NK-92 (cell line): ENCODE measurements around the gene DNAAF1.
A peak's percentile ranks its signal among the peaks of the same experiment; 100 is the strongest.
"Not testable (repeated sequence)": the region's sequence is repeated elsewhere in the genome, so short reads cannot be mapped to it uniquely, and the experiment has no call there.

Experiments used
- DNase-seq: peaks from one replicate; lab custom pipeline; 2025; ENCODE audit not compliant: unreplicated experiment; lab: John Stamatoyannopoulos, UW

Gene DNAAF1

DNA sequence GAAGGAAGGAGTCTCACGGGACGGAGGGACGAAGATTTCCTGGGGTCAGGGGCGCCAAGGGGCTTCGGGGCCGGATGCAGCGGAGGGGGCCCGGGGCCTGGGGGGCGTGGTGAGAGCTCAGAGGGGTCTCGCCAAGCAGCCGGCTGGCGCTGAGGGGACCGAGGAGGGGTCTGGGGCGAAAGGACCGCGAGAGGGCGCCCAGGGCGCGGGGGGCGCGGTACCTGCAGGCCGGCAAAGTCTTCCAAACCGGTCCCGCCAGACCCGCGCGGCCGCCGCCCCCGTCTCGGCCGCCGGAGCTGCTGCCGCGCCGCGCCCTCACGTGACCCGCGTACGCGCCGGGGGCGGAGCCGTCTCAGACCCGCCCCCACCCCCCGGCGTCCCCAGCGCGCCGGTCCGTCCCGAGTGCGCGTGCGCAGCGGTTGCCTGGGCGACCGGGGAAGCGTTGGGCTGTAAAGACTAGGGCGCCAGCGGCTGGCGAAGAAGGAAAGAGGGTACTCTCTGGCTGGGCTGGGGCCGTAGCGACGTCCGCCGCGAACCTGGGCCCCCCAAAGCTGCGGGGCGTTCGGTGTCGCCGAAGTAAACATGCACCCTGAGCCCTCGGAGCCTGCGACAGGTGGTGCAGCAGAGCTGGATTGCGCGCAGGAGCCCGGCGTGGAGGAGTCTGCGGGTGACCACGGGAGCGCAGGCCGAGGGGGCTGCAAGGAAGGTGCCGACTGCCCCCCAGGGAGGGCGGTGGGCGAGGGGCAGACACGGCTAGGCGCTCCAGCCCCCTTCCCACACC lies at the start of gene DNAAF1, which contains the start of gene HSDL1:
TSS of gene DNAAF1 (plus strand) at position 450 of the 781 bp plus-strand sequence. CDS start at position 583, 133 bp downstream.
TSS of gene HSDL1 (minus strand) at position 319 of the 781 bp plus-strand sequence. CDS start 13,856 bp downstream, outside the sequence.
- peak; percentile 48 for DNase-seq

DNA sequence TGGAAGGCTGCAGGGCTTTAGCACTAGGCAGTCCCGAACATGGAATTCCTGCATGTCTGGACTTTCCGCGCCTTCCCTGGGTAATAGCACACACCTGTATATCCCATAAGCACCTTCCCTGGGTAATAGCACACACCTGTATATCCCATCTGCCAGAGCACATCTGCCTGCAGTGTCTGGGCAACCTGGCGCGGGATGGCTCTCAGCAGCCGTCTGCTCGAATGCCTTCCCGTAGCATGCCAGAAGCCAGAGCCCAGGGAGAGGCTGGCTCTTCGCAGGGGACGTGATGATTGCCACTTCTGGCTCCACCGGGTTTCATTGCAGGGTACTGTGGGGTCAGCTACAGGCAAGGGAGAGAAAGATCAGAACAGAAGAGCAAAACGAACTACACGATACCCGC lies 49.6 kb upstream of the DNAAF1 start:
- DNase-seq: no peak

DNA sequence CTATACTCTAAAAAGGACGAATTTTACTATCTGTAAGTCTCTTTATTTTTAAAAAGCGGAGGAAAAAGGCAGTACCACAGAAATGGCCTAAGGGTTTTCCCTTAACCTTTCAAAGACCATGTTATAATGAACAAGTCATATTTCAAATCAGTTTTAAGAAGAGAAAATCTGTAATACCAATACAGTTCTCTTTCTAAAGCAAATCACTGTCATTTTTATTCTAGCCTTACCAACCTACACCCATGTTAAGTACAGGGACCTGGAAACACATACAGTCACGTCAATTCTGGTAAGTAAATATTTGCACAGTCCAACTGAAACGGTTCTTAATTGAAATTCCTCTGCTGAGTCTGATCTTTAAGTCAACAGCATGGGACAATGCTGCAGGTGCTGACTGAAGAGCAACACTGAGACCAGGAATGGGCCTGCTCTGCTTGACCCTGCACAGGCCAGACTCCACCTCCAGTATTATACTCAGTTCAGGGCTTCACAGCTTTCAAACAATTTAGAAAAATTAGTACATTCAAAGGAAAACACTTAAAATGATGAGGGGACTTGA lies 48.6 kb upstream of the DNAAF1 start:
- no peak for DNase-seq

DNA sequence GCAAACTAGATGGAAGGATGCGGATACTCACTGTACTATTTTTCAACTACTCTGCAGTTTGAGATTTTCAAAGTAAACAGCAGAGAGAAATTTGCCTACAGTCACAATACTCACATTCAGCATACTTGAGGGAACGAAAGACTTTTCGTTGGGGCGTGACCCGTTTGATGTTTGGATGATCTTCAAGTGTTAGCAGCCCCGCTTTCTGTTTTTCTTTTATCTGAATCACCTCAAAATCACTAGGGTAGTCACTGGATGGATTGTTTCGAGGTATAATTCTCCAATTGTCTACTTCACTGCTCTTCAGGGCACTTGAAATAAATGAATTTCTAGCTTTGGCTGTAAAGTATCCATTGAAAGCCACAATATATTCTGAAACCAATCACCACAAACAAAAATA lies 46.2 kb upstream of the DNAAF1 start:
- DNase-seq: no peak

DNA sequence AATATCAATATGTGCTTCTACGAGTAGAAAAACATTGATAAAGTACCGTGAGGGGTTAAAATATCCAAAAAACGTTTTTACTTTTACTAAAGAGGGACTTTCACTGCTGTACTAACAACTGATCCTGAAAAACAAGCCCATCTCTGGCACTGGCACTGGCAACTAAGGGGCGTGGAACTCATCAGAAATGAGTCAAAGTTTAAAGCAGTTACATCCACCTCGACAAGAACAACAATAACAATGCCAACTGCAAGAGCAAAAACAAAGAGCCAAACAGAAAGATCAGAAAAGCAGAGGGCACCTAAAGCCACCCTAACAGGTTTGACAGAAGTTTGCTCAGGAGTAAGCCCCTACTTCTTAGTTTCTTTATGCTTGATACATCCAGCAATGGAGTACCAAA lies 41.4 kb upstream of the DNAAF1 start:
- no peak for DNase-seq

DNA sequence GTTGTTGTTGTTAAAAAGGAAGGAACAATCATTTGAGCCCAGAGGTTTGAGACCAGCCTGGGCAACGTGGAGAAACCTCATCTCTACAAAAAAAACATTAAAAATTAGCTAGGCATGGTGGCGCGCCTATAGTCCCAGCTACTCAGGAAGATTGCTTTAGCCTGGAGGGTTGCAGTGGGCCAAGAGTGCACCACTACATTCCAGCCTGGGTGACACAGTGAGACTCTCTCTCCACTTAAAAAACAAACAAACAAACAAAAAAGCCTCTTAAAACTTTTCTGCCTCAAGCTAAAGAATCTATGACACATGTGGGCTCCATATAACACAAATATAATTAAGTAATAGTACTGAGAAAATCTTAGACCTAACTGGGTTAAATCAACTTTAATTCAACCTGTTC lies 40.9 kb upstream of the DNAAF1 start:
- DNase-seq: no peak

DNA sequence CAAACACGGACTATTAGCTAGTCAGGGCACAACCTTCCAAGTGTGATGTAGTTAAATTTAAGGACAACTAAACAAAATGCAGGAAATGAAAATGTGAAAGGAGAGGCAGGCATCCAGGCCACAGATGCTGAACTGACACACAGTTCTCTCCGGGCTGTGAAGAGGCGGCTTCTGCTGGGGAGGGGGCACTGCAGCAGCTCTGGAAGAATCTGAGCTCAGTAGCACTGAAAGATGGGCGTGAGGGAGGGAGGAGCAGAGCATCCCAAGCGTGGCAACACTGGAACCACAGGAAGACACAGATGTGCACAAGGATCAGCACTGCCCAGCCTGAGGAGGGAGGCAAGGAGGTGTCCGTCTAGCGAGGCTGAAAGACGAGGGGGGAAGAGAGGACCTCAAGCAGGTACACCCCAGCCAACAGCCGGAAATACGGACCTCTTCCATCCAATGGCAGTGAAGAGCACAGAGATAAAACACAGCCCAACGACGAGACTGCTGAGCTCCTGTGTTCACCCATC lies 39.8 kb upstream of the DNAAF1 start:
- no peak for DNase-seq

DNA sequence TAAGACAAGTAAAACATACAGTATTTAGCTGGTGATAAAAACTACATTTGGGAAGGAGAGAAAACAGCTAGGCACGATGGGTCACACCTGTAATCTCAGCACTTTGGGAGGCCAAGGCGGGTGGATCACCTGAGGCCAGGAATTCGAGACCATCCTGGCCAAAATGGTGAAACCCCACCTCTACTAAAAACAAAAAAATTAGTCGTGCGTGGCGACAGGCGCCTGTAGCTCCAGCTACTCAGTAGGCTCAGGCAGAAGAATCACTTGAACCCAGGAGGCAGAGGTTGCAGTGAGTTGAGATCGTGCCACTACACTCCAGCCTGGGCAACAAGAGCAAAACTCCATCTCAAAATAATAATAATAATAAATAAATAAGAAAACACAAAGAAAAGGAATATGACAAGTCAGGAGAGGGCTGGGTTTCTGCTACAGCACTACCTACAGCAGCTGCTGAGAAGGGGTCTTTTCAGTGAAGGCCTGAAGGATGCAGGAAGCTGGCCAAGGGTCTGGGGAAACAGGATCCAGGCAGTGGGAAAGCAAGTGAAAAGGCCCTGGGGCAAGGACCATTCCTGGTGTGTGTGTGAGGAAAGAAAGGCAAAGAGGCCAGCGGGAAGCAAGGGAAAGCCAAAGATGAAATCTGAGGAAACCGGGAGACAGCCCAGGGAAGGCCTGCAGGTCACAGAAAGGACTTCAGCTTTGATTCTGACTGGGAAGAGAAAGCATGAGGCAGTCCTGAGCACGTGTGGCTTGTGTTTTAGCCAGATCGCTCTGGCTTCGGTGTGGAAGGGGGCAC lies 39.0 kb upstream of the DNAAF1 start:
- DNase-seq: no peak

DNA sequence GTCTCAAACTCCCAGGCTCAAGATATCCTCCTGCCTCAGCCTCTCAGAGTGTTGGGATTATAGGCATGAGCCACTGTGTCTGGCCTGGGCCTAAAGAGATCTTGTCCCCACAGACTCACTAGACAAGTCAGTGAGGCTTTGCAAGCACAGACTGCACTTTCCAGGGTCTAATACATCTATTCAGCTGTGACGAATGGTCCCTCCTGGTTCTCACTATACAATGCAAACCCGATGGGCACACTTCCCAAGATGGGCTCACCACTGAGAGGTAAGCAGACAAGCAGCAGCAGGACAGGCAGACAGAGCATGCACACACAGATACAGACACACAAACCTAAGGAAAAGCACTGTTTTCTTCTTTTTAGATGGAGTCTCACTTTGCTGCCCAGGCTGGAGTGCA lies 37.2 kb upstream of the DNAAF1 start:
- no peak for DNase-seq

DNA sequence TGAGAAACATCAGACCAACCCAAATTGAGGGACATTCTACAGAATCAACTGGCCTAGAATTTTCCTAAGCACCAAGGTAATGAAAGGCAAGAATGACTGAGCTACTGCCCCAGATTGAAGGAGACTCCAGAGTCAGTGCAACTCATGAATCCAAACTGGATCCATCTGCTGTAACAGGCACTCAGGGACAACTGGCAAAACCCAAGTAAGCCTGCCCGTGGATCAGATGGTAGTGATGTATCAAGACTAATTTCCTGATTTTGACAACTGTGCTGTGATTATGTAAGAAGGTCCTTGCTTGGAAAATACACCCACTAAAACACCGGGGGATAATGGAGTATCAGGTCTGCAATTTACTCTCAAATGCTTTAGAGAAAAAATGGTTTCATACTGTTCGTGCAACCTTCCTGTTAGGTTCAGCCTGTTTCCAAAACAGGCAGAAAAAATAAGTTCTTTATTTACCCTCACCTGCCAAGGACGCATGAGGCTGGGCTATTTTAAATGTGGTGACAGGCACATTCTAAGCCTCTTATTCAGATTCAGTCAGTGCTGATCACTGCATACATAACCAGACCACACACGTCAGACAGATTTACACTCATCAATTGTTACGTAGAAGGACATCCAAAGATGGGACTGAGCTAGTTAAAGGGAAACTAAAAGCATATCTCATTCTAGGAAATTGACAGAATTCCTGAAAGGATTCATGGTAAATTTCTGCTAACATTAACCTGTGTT lies 35.3 kb upstream of the DNAAF1 start:
- DNase-seq: no peak

DNA sequence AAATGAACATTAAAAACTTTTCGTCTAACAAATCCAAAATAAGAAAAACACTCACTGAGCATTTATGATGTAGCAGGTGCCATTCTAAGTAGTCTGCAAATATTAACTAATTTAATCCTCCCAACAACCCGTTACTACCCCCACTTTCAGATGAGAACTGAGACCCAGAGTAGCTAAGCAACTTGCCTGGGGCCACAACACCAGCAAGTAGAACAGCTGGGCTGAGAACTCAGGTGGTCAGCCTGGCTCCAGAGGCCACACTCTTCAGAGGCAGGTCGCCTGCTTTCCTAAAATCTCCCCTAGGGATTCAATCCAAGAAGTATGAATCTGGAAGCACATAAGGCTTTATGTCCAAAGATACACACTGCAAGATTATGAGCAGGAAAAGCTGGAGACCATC lies 34.6 kb upstream of the DNAAF1 start:
- no peak for DNase-seq

DNA sequence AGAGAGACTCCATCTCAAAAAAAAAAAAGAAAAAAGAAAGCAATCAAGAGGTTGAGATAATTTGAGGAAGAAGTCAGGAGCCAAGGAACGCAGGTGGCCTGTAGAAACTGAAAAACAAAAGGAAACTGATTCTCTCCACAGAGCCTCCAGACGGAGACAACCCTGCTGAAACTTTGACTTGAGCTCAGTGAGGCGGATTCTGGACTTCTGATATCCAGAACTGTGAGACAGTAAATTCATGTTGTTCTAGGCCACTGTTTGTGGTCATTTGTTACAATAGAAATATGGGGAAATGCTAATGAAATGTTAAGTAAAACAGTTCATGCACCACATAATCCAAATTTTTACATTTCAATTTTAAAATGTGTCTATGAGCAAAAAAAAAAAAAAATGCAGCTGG lies 33.6 kb upstream of the DNAAF1 start:
- no peak for DNase-seq

DNA sequence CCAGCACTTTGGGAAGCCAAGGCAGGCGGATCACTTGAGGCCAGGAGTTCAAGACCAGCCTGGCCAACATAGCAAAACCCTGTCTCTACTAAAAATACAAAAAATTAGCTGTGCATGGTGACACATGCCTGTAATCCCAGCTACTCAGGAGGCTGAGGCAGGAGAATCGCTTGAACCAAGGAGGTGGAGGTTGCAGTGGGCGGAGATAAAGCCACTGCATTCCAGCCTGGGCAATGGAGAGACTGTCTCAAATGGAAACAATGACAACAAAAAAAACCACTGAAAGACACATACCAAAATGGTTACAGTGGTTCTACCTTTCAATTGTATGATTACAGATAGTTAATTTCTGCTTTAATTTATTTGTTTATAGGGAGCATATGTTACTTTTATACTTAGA lies 33.2 kb upstream of the DNAAF1 start:
- DNase-seq: not testable (repeated sequence)

DNA sequence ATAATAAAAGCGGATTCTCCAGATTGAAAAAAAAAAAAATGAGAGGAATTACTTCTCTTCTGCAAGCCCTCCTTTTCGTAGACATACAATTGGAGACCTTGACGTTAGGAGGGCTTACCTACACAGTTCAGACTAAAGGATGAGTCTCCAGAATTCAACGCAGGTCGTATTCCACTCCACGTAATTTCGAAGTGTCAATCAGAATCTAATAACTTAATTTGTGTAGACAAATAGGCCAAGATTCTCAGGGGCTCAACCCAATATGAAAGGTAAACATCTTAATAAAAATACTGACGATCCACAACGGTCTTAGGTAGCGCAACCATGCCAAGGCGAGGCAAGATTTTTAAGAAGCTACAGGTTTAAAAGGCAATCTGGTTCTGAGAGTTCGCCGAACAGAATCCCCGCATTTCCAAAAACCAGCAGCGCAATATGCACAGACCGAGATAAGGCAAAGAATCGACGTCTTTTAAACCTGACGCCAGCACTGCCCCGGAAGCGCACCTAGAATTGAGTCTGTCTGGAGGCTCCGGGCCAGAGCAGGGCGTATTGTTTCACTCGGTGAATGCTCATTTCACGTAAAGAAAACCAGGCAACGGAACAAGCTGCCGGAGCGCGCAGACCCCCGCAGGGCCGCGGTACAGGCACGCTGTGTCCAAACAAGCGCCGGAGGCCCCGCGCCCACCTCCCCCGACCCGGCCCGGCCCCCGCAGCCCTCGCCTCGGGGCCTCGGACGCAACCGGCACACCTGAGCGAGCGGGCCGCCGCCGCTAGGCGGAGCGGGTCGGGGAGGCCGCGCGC lies 29.0 kb upstream of the DNAAF1 start:
- no peak for DNase-seq

DNA sequence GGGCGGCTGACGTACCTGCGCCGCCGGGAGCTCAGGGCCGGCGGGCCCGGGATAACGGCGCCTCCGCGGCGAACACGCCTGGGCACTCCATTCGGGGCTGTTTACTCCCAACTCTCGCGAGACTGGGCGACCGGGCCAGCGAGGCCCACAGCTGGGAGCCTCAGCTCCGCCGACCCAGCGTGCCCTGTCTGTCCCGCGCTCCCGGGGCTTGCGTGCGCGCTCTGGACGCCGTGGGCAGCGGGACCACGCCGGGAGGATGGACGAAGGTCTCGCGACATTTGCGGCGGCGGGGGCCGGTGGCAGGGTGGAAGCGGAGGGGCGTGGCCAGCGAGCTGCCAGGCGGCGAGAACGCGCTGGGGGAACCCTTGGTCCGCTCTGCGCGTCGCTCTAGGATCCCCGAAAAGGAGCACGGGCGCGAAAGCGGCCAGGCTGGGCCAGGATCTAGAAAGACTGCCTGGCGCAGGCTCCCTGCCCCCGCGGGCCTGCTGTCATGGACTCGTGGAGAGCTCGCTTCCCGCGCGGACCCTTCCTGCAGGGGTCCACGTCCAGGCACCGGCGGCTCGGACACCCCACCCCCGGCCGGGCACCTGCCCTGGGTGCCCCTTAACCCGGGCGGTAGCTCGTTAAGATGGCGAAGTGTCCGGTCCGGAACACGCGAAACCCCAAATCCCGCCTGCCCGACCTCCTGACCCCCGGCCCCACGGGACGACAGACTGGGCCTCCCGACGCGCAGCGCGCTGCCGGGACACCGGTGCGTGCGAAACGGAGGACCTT lies 28.2 kb upstream of the DNAAF1 start, which contains the start of gene MBTPS1:
TSS of gene MBTPS1 (minus strand) at position 223 of the 774 bp plus-strand sequence. CDS start 15,159 bp downstream, outside the sequence.
- DNase-seq: peak; percentile 76

DNA sequence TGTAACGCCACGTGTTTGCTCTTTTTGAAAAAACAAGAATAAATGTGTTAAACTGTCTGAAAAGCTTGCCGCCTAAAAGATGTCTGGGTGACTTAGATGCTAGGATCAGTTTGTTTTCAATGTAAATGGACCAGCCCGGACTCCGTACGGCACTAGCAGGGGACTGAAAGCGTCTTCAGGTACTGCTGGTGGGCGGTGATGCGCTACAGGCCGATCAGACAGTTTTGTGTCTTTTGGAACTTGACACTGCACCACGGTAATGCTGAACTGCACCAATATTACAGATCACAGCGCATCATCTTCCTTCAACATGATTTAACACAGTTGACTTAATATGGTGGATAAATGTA lies 27.6 kb upstream of the DNAAF1 start:
- no peak for DNase-seq

DNA sequence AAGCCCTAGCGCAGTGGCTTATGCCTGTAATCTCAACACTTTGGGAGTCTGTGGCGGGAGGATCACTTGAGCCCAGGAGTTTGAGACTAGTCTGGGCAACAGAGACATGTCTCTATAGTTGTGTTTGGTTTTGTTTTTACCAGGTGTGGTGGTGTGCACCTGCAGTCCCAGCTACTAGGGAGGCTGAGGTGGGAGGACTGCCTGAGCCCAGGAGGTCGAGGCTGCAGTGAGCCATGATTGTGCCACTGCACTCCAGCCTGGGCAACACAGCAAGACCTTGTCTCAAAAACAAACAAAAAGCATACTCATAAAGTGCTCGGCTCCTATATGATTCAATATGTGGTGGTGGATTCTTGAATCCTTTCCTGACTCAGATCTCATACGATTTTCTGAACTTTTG lies 26.8 kb upstream of the DNAAF1 start:
- DNase-seq: not testable (repeated sequence)

DNA sequence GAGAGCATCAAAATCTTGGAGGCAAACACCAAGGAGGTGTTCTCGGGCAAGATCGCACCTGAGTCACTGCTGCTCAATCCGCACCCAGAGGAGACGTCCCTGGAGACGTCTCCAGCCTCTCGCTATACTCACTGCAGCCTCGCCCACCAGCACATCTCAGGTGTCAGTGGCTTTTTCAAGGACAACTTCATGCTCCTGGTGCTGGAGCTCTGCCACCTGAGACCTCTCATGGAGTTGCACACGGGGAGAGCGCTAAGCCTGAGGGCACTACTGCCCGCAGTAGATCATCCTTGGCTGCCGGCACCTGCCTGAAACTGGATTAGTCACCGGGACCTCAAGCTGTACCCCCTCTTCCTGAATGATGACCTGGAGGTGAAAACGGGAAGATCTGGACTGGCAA lies 25.7 kb upstream of the DNAAF1 start:
- DNase-seq: no peak

DNA sequence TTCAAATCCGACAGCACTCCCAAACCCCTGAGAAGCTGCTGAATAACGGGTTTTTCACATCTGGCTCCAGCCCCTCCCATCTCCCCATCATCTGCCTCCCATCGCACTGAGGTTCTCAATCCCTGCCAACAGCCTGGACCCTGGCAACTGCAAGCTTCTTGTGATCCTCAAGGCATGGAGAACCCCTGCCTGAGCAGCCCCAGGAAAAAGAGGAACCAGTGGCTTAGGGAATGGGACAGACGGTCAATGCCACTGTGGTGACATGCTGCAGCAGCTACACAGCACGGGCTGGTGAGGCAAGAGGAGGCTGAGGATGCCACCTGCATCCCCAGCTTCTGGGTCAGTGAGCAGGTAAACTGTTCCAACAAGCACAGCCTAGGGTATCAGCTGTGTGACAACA lies 25.1 kb upstream of the DNAAF1 start:
- no peak for DNase-seq
